Gastroesophageal sphincter (tissue), 3 donors: ENCODE results near the gene TRMU.

Experiments used
- EP300 ChIP-seq: sonication (generic); formaldehyde crosslinking; IDR thresholded peaks from one replicate; pipeline ENCODE4 v1.6.1; 2017; ENCODE audit warnings: antibody characterized with exemption, mild to moderate bottlenecking
- POLR2AphosphoS5 ChIP-seq: sonication (generic); formaldehyde crosslinking; IDR thresholded peaks from one replicate; pipeline ENCODE4 v1.6.1; 2017; ENCODE audit warnings: antibody characterized with exemption
- TF ChIP-seq, protein P1 (sequence below), 4 experiments: fragments of 200-600 bp in 2 of 4; fragments of 450-650 bp in 2 of 4; sonication (generic) in 1 of 4; IDR thresholded peaks; one replicate each; pipeline ENCODE4 v1.5.1; 2017 to 2019; ENCODE audit warnings: antibody characterized with exemption in 4 of 4, mild to moderate bottlenecking in 2 of 4, moderate library complexity in 2 of 4

DNA sequence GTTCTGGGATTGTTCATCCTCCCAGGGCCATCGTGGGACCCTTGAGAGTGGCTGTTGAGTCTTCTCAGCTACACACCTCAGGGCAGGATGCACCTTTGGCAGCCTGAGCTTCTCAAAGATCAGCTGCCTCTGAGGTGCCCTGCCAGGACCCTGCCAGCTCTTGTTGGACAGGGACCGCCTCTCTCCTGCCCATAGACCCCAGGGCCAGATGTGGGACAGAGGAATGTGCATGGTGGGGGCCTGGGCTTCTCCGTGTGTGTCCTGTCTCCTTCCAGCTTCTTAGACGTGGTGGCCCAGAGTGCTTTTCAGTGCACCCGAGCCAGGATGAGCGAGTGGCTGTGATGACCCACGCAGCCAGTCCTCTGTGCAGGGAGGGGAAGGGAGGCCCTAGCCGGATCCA lies 5.9 kb upstream of the TRMU start:
- TF ChIP-seq, protein P1, sequence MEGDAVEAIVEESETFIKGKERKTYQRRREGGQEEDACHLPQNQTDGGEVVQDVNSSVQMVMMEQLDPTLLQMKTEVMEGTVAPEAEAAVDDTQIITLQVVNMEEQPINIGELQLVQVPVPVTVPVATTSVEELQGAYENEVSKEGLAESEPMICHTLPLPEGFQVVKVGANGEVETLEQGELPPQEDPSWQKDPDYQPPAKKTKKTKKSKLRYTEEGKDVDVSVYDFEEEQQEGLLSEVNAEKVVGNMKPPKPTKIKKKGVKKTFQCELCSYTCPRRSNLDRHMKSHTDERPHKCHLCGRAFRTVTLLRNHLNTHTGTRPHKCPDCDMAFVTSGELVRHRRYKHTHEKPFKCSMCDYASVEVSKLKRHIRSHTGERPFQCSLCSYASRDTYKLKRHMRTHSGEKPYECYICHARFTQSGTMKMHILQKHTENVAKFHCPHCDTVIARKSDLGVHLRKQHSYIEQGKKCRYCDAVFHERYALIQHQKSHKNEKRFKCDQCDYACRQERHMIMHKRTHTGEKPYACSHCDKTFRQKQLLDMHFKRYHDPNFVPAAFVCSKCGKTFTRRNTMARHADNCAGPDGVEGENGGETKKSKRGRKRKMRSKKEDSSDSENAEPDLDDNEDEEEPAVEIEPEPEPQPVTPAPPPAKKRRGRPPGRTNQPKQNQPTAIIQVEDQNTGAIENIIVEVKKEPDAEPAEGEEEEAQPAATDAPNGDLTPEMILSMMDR (IDR thresholded peaks at IDR 0.05): no peak
- TF ChIP-seq EP300 (no peak), POLR2AphosphoS5 (no peak)
